22Rv1 (cell line): ENCODE data around the gene TSPAN7.

Experiments used
- H3K27ac ChIP-seq: fragments of 450-650 bp; 2 replicates; pipeline ENCODE4 v1.5.1; 2017
- ZFX ChIP-seq: fragments of 450-650 bp; IDR thresholded peaks from 2 replicates; pipeline ENCODE4 v1.6.1; 2017; ENCODE audit warnings: antibody characterized with exemption, borderline replicate concordance
- TF ChIP-seq, protein P1 (sequence below): fragments of 450-650 bp; IDR thresholded peaks from 2 replicates; pipeline ENCODE4 v1.5.1; 2017; ENCODE audit warnings: mild to moderate bottlenecking

Gene TSPAN7

DNA sequence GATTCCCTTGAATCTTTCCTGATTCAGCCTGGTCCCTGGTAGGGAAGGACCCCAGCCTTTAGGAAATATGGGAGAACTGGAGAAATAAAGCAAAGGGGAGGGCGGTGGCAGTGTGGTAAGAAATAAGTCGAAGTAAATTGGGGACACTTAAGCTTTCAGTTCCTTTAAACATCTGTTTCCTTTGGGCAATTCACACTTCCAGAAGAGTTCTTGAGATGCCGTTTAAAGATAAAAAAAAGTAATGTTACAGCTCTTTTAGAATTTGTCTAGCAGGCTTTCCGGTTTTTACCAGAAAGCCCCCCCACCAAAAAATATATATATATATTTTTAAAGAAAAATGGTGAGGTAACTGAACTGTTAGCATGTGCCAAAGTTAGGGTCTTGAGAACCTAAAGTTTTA, 46.6 kb downstream of the TSPAN7 start:
- no peak overlapping the region for H3K27ac ChIP-seq
- no peak for TF ChIP-seq ZFX
- TF ChIP-seq, protein P1, sequence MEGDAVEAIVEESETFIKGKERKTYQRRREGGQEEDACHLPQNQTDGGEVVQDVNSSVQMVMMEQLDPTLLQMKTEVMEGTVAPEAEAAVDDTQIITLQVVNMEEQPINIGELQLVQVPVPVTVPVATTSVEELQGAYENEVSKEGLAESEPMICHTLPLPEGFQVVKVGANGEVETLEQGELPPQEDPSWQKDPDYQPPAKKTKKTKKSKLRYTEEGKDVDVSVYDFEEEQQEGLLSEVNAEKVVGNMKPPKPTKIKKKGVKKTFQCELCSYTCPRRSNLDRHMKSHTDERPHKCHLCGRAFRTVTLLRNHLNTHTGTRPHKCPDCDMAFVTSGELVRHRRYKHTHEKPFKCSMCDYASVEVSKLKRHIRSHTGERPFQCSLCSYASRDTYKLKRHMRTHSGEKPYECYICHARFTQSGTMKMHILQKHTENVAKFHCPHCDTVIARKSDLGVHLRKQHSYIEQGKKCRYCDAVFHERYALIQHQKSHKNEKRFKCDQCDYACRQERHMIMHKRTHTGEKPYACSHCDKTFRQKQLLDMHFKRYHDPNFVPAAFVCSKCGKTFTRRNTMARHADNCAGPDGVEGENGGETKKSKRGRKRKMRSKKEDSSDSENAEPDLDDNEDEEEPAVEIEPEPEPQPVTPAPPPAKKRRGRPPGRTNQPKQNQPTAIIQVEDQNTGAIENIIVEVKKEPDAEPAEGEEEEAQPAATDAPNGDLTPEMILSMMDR, result no peak

DNA sequence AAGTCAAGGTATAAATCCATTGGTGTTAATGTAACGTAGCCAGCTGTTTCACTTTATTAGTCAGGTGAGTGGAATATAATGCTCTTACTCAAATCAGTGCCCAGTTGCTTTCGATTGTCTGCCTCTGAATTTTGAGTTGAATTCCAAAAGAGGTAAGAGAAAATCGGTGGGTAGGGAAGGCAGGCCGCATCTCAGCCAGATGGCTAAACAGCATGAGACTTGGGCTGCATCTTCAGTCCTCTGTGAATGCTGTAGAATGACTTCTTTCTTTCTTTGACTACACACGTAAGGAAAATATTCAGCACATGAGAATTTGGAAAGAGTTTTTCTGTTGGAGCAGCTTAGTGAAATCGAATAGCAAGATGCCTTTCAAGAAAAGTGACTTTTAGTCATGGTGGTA, 49.5 kb downstream of the TSPAN7 start:
- TF ChIP-seq, protein P1, result no peak
- no peak for TF ChIP-seq ZFX
- no peak overlapping the region for H3K27ac ChIP-seq

GRCh38 chrX:38612281-38612680, 50.9 kb downstream of the TSPAN7 start:
- no peak overlapping the region for H3K27ac ChIP-seq
- TF ChIP-seq ZFX, result no peak
- TF ChIP-seq, protein P1, result no peak

DNA sequence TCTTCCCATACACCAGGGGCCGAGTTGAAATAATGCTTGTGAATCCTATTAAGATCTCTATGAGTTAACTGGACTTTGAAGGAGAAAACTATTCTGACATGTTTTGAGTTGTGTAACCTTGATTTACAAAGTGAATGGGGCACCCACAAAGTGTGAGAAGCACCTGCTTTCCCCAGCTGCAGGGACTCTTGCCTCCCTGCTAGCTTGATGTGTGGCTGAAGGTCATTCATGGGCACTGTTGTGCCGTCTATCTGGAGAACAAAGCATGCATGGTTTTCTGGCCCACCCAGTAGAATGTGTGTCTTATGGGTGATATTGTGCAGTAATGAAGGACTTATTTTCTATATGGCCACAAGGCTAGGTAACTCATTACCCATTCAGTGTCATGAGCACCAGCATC, 53.1 kb downstream of the TSPAN7 start:
- no peak overlapping the region for H3K27ac ChIP-seq
- TF ChIP-seq ZFX, result no peak
- TF ChIP-seq, protein P1, result no peak

GRCh38 chrX:38616904-38617303, 55.6 kb downstream of the TSPAN7 start:
- TF ChIP-seq, protein P1, result no peak
- no peak for TF ChIP-seq ZFX
- H3K27ac ChIP-seq, result no peak overlapping the region

DNA sequence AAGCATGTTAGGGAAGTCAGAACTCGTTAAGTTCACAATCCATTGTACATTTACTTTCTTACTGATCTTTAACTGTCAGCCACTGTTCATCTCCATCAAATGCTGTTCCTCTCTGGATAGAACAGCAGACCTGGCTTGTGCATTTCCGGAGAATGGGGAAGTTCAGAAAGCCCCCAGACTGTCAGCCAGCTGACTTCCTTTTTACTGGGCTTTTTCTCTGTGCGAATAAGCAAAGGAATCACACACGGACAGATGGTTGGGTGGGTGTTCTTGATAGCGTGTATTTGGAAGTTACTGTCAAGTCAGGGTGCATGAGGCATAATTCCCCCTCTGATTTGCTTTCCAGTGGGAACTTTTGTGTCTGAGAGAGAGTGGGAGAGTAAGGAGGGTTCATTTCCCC, 56.8 kb downstream of the TSPAN7 start:
- TF ChIP-seq ZFX, result no peak
- TF ChIP-seq, protein P1, result no peak
- H3K27ac ChIP-seq, result no peak overlapping the region

GRCh38 chrX:38620623-38621022, 59.3 kb downstream of the TSPAN7 start:
- no peak overlapping the region for H3K27ac ChIP-seq
- TF ChIP-seq, protein P1, result no peak
- TF ChIP-seq ZFX, result no peak
